CD4-positive, alpha-beta T cell treated with Interleukin-10 for 1 hour (primary cell): ENCODE data around the gene MYT1.

Source experiments
- DNase-seq: peaks from one replicate; pipeline ENCODE4 v3.0.0-alpha.2; 2020

MYT1 gene

GRCh38 chr20:64236137-64237088 lies 72.2 kb downstream of the MYT1 start:
- DNase-seq = no peak

DNA sequence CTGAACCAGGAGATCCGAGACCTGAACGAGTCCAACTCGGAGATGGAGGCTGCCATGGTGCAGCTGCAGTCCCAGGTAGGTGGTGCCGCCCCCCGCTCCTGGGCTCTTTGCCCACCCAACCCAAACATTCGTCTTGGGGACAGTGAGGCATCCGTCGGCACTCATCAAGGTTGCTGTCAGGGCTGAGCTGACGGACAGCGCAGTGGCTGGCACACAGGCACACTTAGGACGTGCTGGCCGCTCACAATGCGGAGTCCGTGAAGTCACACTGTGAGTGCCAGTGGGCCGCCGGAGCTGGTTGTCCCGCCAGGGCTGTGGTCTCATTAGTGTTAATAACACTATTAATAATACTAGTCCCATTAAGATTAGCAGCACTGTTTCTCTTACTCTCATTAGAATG lies 73.1 kb downstream of the MYT1 start:
- no peak for DNase-seq

DNA sequence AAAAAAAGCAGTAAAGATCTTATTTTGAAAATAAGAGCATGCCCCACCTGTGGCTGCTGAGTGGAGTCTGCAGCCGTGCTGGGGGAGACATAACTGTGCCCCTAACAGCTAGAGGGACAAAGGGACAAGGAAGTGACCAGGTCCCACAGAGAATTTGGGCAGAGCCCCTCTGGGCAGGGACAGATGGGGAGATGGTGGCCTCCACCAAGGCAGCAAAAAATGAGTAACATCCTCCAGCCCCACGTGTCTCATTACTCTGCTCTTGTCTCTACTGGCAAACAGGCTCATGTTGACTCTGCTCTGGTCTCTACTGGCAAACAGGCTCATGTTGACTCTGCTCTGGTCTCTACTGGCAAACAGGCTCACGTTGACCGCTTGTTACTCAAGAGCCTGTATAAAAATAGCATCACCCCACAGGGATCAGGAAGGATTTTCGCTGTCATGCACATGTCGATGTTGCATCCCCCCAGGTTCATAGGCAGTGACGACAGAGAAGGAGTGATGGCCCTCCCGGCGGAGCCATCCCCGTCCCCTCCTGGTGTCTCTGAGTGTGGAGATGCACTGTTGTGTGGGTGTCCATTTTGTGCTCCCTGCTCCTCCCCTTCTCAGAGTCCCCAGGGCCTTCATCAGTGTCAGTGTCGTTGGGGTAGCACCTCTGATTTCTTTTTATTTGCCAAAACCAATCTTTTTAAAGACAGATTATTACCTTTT lies 74.0 kb downstream of the MYT1 start:
- DNase-seq = no peak

- no peak for DNase-seq
Measured at GRCh38 chr20:64238851-64239387, 74.7 kb downstream of the MYT1 start.

GRCh38 chr20:64239449-64240242 lies 75.4 kb downstream of the MYT1 start:
- DNase-seq = no peak

DNA sequence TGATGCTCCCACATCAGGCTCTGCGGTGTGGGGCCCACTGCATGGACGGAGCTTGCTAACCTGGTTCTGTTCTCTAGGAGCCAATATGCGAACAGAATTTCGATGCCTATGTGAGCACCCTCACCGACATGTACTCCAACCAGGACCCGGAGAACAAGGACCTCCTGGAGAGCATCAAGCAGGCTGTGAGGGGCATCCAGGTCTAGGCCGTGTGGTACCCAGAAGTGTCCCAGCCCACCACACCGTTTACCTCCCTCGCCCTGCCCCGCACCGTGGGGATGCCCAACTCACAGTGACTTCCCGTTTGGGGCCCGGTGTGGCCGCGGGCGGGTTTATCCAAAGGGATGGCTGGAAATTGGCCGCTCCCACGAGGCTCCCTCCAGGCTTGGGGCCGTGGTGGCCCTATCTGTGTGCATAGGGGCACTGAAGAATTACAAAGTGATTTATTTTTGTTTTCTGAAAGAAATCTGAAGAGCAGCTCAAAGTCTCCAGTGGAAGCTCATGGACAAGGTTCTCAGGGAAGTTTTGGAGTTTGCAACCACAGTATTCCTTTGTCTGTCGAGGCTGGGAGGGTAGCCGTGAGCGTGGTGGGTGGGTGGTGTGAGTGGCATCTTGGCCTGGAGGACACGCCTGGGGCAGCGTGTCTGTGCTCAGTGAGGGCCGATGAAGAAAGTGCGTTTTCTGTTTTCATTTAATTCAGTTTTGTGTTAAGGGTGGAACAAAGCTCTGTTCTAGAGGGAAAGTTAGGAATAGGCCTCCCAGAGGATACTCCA lies 76.2 kb downstream of the MYT1 start:
- no peak for DNase-seq

DNA sequence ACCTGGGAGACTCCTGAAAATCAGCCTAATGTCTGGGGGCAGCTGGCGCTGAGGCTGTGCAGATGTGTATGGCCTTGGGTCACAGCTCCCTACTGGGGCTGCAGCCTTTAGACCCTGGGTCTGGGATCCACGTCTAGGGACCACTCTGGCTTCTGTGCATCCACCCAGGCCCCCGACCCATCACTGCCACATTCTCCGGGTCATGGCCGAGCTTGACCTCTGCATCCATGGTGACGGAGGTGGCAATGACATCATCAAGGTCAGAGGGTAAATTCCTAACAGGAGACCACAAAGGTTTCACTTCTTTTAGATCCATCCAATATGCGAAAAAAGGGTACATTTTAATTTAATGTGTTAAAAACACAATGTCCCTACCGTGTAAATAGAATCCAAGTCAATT lies 76.8 kb downstream of the MYT1 start:
- DNase-seq = no peak

- DNase-seq = no peak
Measured at GRCh38 chr20:64242003-64242796, 77.9 kb downstream of the MYT1 start.

DNA sequence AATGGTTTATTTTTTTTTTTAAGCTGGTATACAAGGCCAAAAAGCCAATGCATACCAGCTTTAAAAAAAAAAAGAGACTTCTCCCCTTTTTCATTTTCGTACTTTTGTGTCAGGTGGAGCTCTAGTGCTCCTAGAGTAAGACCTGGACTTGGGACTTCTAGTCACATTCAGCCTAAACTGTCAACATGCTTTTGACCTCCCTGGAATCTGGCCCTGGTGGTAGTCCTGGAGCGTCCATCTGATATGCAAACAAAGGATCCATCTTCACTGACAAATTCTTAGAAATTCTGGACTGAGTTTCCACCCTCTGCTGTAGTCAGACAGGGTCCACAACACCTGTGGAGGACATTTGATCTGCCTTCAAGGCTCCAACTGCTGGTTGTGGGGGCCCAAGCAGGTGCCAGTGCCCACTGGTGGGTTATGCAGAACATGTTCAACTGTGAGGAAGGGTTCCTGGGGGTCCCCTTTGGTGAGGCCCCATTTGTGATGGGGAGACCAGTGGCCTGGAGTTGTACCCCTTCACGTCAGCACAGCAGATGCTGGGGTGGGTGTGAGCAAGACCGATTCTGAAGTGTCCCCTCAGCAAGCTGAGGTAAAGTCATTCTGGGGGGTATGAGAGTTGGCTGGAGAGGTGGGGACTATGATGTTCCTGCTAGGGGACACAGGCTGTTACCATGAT lies 78.7 kb downstream of the MYT1 start:
- DNase-seq = no peak

- no peak for DNase-seq
Measured at GRCh38 chr20:64244281-64244805, 80.1 kb downstream of the MYT1 start.

- DNase-seq = peak; percentile 11
Measured at GRCh38 chr20:64244870-64245603, 80.8 kb downstream of the MYT1 start.

DNA sequence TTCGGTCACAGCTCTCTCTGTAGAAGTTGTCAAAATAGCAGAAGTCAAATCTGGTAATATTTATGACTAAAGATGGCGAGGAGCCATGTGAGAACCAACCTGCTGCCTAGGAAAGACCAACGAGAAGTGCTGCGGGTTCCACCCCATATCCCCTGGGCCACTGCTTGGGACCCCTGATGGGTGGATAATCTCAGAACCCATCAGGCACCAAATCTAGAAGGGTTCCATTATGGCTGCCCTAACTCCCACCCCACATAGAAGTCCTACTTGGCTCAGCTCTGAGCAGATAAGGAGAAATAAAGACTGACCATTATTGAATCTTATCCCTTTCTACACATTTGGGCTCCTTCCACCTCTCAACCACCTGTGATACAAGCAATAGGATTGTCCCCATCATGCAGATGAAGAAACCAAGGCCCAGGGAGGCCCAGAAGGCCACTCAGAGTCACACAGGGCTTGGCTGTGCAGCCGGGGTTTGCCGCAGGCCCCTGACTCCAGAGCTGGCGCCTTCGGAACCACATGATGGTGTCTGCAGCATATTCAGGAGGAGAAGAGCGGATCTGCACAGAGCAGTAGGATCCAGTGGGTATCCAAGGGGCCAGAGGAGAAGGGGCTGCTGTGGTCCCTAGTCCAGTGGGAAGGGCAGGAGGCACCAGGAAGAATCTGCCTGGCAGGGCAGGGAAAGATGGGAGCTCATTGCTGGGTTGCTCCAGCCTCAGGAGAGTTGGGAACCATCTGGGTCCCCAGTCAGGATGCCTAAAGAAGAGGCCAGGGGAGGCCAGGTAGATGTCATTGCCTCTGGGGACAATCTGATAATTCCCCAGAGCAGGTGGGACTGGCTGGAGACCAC lies 81.7 kb downstream of the MYT1 start:
- no peak for DNase-seq

GRCh38 chr20:64246616-64247306 lies 82.5 kb downstream of the MYT1 start:
- no peak for DNase-seq

DNA sequence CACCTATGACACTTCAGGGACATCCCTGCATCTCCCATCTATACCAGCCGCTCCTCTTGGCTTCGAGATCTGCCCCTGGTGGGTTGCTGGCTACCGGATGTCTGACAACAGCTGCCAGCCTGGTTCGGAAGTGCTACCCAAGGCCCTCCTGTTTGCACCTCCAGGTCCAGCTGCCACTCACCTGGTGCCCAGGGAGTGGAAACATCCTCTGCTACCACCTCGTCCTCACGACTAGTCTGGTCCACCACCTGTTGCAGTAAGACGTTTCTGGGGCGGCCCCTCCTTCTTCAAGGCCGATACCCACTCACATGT lies 83.0 kb downstream of the MYT1 start:
- DNase-seq = no peak

GRCh38 chr20:64247970-64248841 lies 84.0 kb downstream of the MYT1 start:
- DNase-seq = no peak

DNA sequence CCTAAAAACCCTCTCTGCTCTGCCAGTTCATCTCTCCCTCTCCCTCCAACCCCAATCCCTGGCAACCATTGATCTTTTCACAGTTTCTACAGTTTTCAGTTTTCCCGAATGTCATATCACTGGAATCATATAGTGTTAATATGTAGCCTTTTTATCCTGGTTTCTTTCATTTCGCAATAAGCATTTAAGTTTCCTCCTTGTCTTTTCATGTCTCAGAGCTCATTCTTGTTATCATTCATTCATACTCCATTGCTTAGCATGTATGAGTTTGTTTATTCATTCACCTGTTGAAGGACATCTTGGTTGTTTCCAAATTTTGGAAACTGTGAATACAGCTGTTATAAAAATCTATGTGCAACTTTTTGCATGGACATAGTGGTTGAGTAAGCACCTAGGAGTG lies 85.8 kb downstream of the MYT1 start:
- DNase-seq = no peak

- no peak for DNase-seq
Measured at GRCh38 chr20:64253000-64253383, 88.7 kb downstream of the MYT1 start.
